AG04449 (cell line): ENCODE measurements around the gene TIMM22.

Experiments
- CTCF ChIA-PET: fragments of 350-600 bp; formaldehyde crosslinking; extraction: SDS; loops from one replicate; lab custom pipeline; 2021; ENCODE audit warnings: antibody characterized with exemption; lab: Yijun Ruan, JAX
- POLR2A ChIA-PET: fragments of 400-600, 350-600 bp; formaldehyde crosslinking; extraction: SDS; loops from one replicate; lab custom pipeline; 2020; ENCODE audit warnings: antibody characterized with exemption, inconsistent platforms; lab: Yijun Ruan, JAX
- DNase-seq: peaks from one replicate; pipeline ENCODE4 v3.0.0-alpha.2; 2010; ENCODE audit warnings: low read depth, low spot score
- H3K4me3 ChIP-seq: 2 replicates; pipeline ENCODE4 v1.5.1; 2011; ENCODE audit warnings: low read depth, mild to moderate bottlenecking, control low read depth, low read length
- CTCF ChIP-seq: IDR thresholded peaks from one replicate; pipeline ENCODE4 v1.5.1; 2011; ENCODE audit warnings: mild to moderate bottlenecking, moderate library complexity, low read length, control low read depth, inconsistent platforms; ENCODE audit not compliant: insufficient read depth; ENCODE audit errors: missing control alignments

Gene TIMM22

GRCh38 chr17:1003633-1003971 lies 6.7 kb downstream of the TIMM22 start:
- ChIA-PET POLR2A (no interaction called here), CTCF (interaction anchor here (1.3 to 11.6 kb wide), 3 partner anchors 24 to 52 kb away, joined by 3 to 146 read pairs (median 4); partner anchors contain the start of gene NXN)
- no peak overlapping the region for H3K4me3 ChIP-seq
- no peak for TF ChIP-seq CTCF
- DNase-seq = no peak

GRCh38 chr17:1003972-1004768 lies 7.2 kb downstream of the TIMM22 start:
- CTCF ChIA-PET = interaction anchor here (1.7 to 11.6 kb wide), 2 partner anchors 25 to 51 kb away, joined by 3 to 146 read pairs; partner anchors contain the start of gene NXN
- POLR2A ChIA-PET = no interaction called here
- no peak for DNase-seq
- no peak for TF ChIP-seq CTCF
- no peak overlapping the region for H3K4me3 ChIP-seq

- H3K4me3 ChIP-seq = no peak overlapping the region
- CTCF ChIA-PET = interaction anchor here (11.6 kb wide), 1 partner anchor 50 kb away, joined by 146 read pairs; no protein-coding TSS in a partner anchor
- POLR2A ChIA-PET = no interaction called here
- no peak for TF ChIP-seq CTCF
- no peak for DNase-seq
Measured at GRCh38 chr17:1004769-1005295, 7.9 kb downstream of the TIMM22 start.

- ChIA-PET POLR2A (no interaction called here), CTCF (interaction anchor here (11.6 kb wide), 1 partner anchor 50 kb away, joined by 146 read pairs; no protein-coding TSS in a partner anchor)
- H3K4me3 ChIP-seq = no peak overlapping the region
- no peak for TF ChIP-seq CTCF
- DNase-seq = no peak
Measured at GRCh38 chr17:1005361-1005946, 8.5 kb downstream of the TIMM22 start.

- no peak for DNase-seq
- TF ChIP-seq CTCF = no peak
- CTCF ChIA-PET = interaction anchor here (11.6 kb wide), 1 partner anchor 49 kb away, joined by 146 read pairs; no protein-coding TSS in a partner anchor
Measured at GRCh38 chr17:1006054-1006453, 9.1 kb downstream of the TIMM22 start.

More at GRCh38 chr17:1006054-1006453, 9.1 kb downstream of the TIMM22 start:
- POLR2A ChIA-PET = no interaction called here
- H3K4me3 ChIP-seq = no peak overlapping the region
